HCT116 (cell line): ENCODE results near the gene SERPINA3. TPM values are rescaled to one million over a fixed set of nuclear protein-coding genes. Genes with fewer than 3 reads are reported as not detected.

Experiments used
- ATAC-seq: fragments of 200-7000 bp; cut with Tn5 transposase; 2 replicates; pipeline ENCODE4 v1.9.1; 2020; ENCODE audit warnings: mild to moderate bottlenecking, moderate library complexity
- BruUV-seq: library from RNA; stranded (reverse); fragments of 400-500 nt; replicated peaks from 2 replicates; lab custom pipeline; 2021; lab: Mats Ljungman, UMichigan
- CTCF ChIA-PET: fragments of 300-600 bp; sonication (Branson Sonifier 250); formaldehyde crosslinking; loops from one replicate; lab custom pipeline; 2021; ENCODE audit warnings: antibody characterized with exemption; lab: Charles Lee
- POLR2A ChIA-PET: fragments of 300-600, 350-600 bp; sonication (Branson Sonifier 250); formaldehyde crosslinking; loops from one replicate; lab custom pipeline; 2021; ENCODE audit warnings: antibody characterized with exemption; lab: Charles Lee
- RAD21 ChIA-PET, 2 experiments: fragments of 300-600 bp; sonication (Branson Sonifier 250); formaldehyde crosslinking; loops; one replicate each; lab custom pipeline; 2023; ENCODE audit warnings: low total read pairs in 2 of 2; ENCODE audit not compliant: uncharacterized antibody in 2 of 2, unreplicated experiment in 2 of 2, low non-redundant PET in 1 of 2; lab: Charles Lee
- DNase-seq: peaks from one replicate; pipeline ENCODE4 v3.0.0-alpha.2; 2010; ENCODE audit warnings: low read depth, low spot score
- H2AFZ ChIP-seq: fragments of 200-600 bp; shearing (Covaris generic), sonication (generic); 2 replicates; pipeline ENCODE4 v1.6.1; 2017; ENCODE audit warnings: low read depth, mixed run types, mixed read lengths, antibody characterized with exemption, low read length; ENCODE audit not compliant: poor library complexity, severe bottlenecking
- H3K27ac ChIP-seq: 2 replicates; pipeline ENCODE4 v1.5.1; 2012; ENCODE audit warnings: low read depth, low read length
- H3K27me3 ChIP-seq: fragments of 200-600 bp; sonication (generic); 2 replicates; pipeline ENCODE4 v1.6.1; 2016; ENCODE audit warnings: mixed run types, low read length, mixed read lengths; ENCODE audit not compliant: insufficient read depth
- H3K36me3 ChIP-seq, 2 experiments: fragments of 200-500 bp in 1 of 2; fragments of 200-600 bp in 1 of 2; sonication (Bioruptor generic) in 1 of 2; sonication (generic) in 1 of 2; 2 replicates each; pipeline versions ENCODE4 v1.5.1 to v1.6.1; 2014 to 2016; ENCODE audit warnings: low read length in 2 of 2, inconsistent platforms in 1 of 2, mixed read lengths in 1 of 2, mixed run types in 1 of 2; ENCODE audit not compliant: insufficient read depth in 2 of 2, control insufficient read depth in 1 of 2
- H3K4me1 ChIP-seq, 2 experiments: fragments of 200-600 bp in 1 of 2; sonication (generic) in 1 of 2; 2 replicates each; pipeline versions ENCODE4 v1.5.1 to v1.6.1; 2012 to 2017; ENCODE audit warnings: low read length in 2 of 2, inconsistent platforms in 1 of 2, mild to moderate bottlenecking in 1 of 2, mixed read lengths in 1 of 2, mixed run types in 1 of 2, moderate library complexity in 1 of 2; ENCODE audit not compliant: insufficient read depth in 2 of 2, control insufficient read depth in 1 of 2
- H3K4me2 ChIP-seq: fragments of 200-600 bp; sonication (generic); 2 replicates; pipeline ENCODE4 v1.6.1; 2017; ENCODE audit warnings: mixed run types, low read length, mixed read lengths
- H3K4me3 ChIP-seq, 2 experiments: fragments of 200-600 bp in 1 of 2; sonication (generic) in 1 of 2; replicated peaks in 1 of 2; 2 replicates each; pipeline ENCODE4 v1.5.1; 2011 to 2016; ENCODE audit warnings: low read length in 2 of 2, control low read depth in 1 of 2, low read depth in 1 of 2, mild to moderate bottlenecking in 1 of 2, mixed read lengths in 1 of 2, mixed run types in 1 of 2
- H3K79me2 ChIP-seq: fragments of 200-600 bp; sonication (generic); 2 replicates; pipeline ENCODE4 v1.6.1; 2017; ENCODE audit warnings: mild to moderate bottlenecking, mixed run types, low read length, moderate library complexity, mixed read lengths; ENCODE audit not compliant: insufficient read depth
- H3K9ac ChIP-seq: fragments of 200-600 bp; sonication (generic); 2 replicates; pipeline ENCODE4 v1.6.1; 2016; ENCODE audit warnings: low read length, mixed read lengths
- H3K9me2 ChIP-seq: fragments of 200-600 bp; sonication (generic), shearing (Covaris generic); 2 replicates; pipeline ENCODE4 v1.6.1; 2017; ENCODE audit warnings: mixed run types, mild to moderate bottlenecking, moderate library complexity; ENCODE audit not compliant: insufficient read depth
- H3K9me3 ChIP-seq, 2 experiments: fragments of 200-500 bp in 1 of 2; fragments of 200-600 bp in 1 of 2; sonication (Bioruptor generic) in 1 of 2; sonication (generic) in 1 of 2; 2 replicates each; pipeline ENCODE4 v1.6.1; 2014 to 2017; ENCODE audit warnings: low read length in 2 of 2, mixed read lengths in 2 of 2, inconsistent platforms in 1 of 2, low read depth in 1 of 2, mild to moderate bottlenecking in 1 of 2, mixed run types in 1 of 2, moderate library complexity in 1 of 2; ENCODE audit not compliant: control insufficient read depth in 1 of 2, insufficient read depth in 1 of 2
- H4K20me1 ChIP-seq: fragments of 200-600 bp; sonication (generic), shearing (Covaris generic); 2 replicates; pipeline ENCODE4 v1.6.1; 2017; ENCODE audit warnings: mixed run types, mild to moderate bottlenecking, moderate library complexity; ENCODE audit not compliant: insufficient read depth
- ATF3 ChIP-seq: IDR thresholded peaks from 2 replicates; pipeline ENCODE4 v1.6.1; 2012
- CBX3 ChIP-seq: IDR thresholded peaks from 2 replicates; pipeline ENCODE4 v1.6.1; 2012; ENCODE audit warnings: low read depth
- CEBPB ChIP-seq: IDR thresholded peaks from 2 replicates; pipeline ENCODE4 v1.6.1; 2012; ENCODE audit warnings: low read depth
- CTCF ChIP-seq, 3 experiments: fragments of 200-600 bp in 1 of 3; sonication (generic) in 1 of 3; IDR thresholded peaks in 2 of 3; conservative IDR thresholded peaks in 1 of 3; 2 replicates each; pipeline ENCODE4 v1.5.1; 2012 to 2017; ENCODE audit warnings: low read depth in 2 of 3, low read length in 2 of 3, antibody characterized with exemption in 1 of 3, borderline replicate concordance in 1 of 3, control low read depth in 1 of 3, mild to moderate bottlenecking in 1 of 3, mixed read lengths in 1 of 3, mixed run types in 1 of 3, moderate library complexity in 1 of 3; ENCODE audit not compliant: insufficient read depth in 1 of 3
- EGR1 ChIP-seq: IDR thresholded peaks from 2 replicates; pipeline ENCODE4 v1.6.1; 2012; ENCODE audit warnings: low read depth
- ELF1 ChIP-seq: IDR thresholded peaks from 2 replicates; pipeline ENCODE4 v1.6.1; 2012; ENCODE audit warnings: low read depth, borderline replicate concordance
- EZH2 ChIP-seq: fragments of 200-600 bp; sonication (generic); IDR thresholded peaks from 2 replicates; pipeline ENCODE4 v1.6.1; 2017; ENCODE audit warnings: antibody characterized with exemption, mixed run types
- EZH2phosphoT487 ChIP-seq: fragments of 200-600 bp; IDR thresholded peaks from 2 replicates; pipeline ENCODE4 v1.6.1; 2018; ENCODE audit warnings: antibody characterized with exemption, borderline replicate concordance
- FOSL1 ChIP-seq: IDR thresholded peaks from 2 replicates; pipeline ENCODE4 v1.6.1; 2012; ENCODE audit warnings: low read depth
- JUND ChIP-seq: IDR thresholded peaks from 2 replicates; pipeline ENCODE4 v1.6.1; 2012
- POLR2A ChIP-seq: IDR thresholded peaks from 2 replicates; pipeline ENCODE4 v1.7.0; 2011; ENCODE audit warnings: borderline replicate concordance; ENCODE audit not compliant: insufficient read depth, insufficient read length; ENCODE audit errors: extremely low read depth
- POLR2AphosphoS5 ChIP-seq: IDR thresholded peaks from 2 replicates; pipeline ENCODE4 v1.6.1; 2011; ENCODE audit warnings: mild to moderate bottlenecking, low read depth, low read length, moderate library complexity
- RAD21 ChIP-seq: IDR thresholded peaks from 2 replicates; pipeline ENCODE4 v1.6.1; 2012; ENCODE audit warnings: low read depth, mild to moderate bottlenecking
- SP1 ChIP-seq: IDR thresholded peaks from 2 replicates; pipeline ENCODE4 v1.6.1; 2012; ENCODE audit warnings: low read depth
- SRF ChIP-seq: IDR thresholded peaks from 2 replicates; pipeline ENCODE4 v1.6.1; 2012; ENCODE audit warnings: low read depth
- TCF7L2 ChIP-seq: IDR thresholded peaks from 2 replicates; pipeline ENCODE4 v1.7.0; 2011; ENCODE audit warnings: borderline replicate concordance, inconsistent platforms; ENCODE audit not compliant: insufficient read depth, insufficient read length; ENCODE audit errors: extremely low read depth
- YY1 ChIP-seq: IDR thresholded peaks from 2 replicates; pipeline ENCODE4 v1.6.1; 2011; ENCODE audit warnings: low read length, low read depth, moderate library complexity, mild to moderate bottlenecking; ENCODE audit not compliant: insufficient replicate concordance; ENCODE audit errors: extremely low read depth
- ZBTB33 ChIP-seq: IDR thresholded peaks from 2 replicates; pipeline ENCODE4 v1.6.1; 2011; ENCODE audit warnings: mild to moderate bottlenecking, low read length, moderate library complexity; ENCODE audit not compliant: insufficient replicate concordance; ENCODE audit errors: extremely low read depth
- ZNF274 ChIP-seq: fragments of 200-500 bp; sonication (Bioruptor generic); IDR thresholded peaks from 2 replicates; pipeline ENCODE4 v1.6.1; 2014; ENCODE audit warnings: mild to moderate bottlenecking, low read depth, low read length, inconsistent platforms
- intact Hi-C: fragments of 100-400 bp; cut with micrococcal nuclease; formaldehyde crosslinking; loops from 2 replicates; pipeline ENCODE4 v1.10.0; 2022
- total RNA-seq: library from RNA; stranded (reverse); gene quantifications from one replicate; pipeline ENCODE4 v1.2.1, GENCODE V29; 2021; ENCODE audit not compliant: unreplicated experiment

SERPINA3 gene
- total RNA-seq, 1 experiment from 2014 or later: 4.3 TPM

- Histone ChIP-seq H3K9me3 (peaks cover 3 to 10% of the 10 kb centered on the region in 2 experiments; a peak in 2 of 4 replicates), H3K4me1 (peaks cover 0 to 9% of the 10 kb centered on the region in 2 experiments; a peak in 2 of 4 replicates), H3K4me3 (no peak overlapping the region), H2AFZ (no peak overlapping the region), H3K36me3 (no peaks in the 10 kb centered on the region), H3K27ac (no peak overlapping the region), H4K20me1 (no peaks in the 10 kb centered on the region), H3K9me2 (no peaks in the 10 kb centered on the region), H3K9ac (no peak overlapping the region), H3K4me2 (no peak overlapping the region), H3K27me3 (no peaks in the 10 kb centered on the region), H3K79me2 (no peaks in the 10 kb centered on the region)
- TF ChIP-seq RAD21 (no peak), CEBPB (no peak), YY1 (no peak), ZNF274 (no peak), CBX3 (no peak), CTCF (IDR thresholded peaks at IDR 0.05 in 2 of 3, conservative IDR thresholded peaks at IDR 0.05 in 1 of 3; ENCODE audit: borderline replicate concordance in 1 of 3, insufficient read depth in 1 of 3, low read depth in 2 of 3, low read length in 2 of 3) (no peak), JUND (no peak), ELF1 (no peak), EGR1 (no peak), POLR2AphosphoS5 (no peak), ZBTB33 (no peak), POLR2A (no peak), ATF3 (no peak), EZH2phosphoT487 (no peak), EZH2 (no peak), SP1 (no peak), SRF (no peak), FOSL1 (no peak), TCF7L2 (no peak)
- BruUV-seq: no TSS peak
- intact Hi-C loops: no loop called here
- no peak for ATAC-seq
- ChIA-PET RAD21 (no interaction called here), CTCF (no interaction called here), POLR2A (interaction anchor here (0.8 kb wide), 1 partner anchor 17 kb away, joined by 3 read pairs; no protein-coding TSS in a partner anchor)
- no peak for DNase-seq
These were observed 5.3 kb downstream of the SERPINA3 start for GRCh38 chr14:94617366-94617941.
